ENCODE measurements around the gene TRAPPC3L.

The TRAPPC3L gene

GRCh38 chr6:116465246-116465645 lies 80.2 kb downstream of the TRAPPC3L start:
- Histone ChIP-seq H3K9ac (ENCODE audit: low read length) (no peak overlapping the region), H3K9me3 (ENCODE audit: control insufficient read depth, insufficient read depth, low read depth, low read length) (peaks cover 2% of the 10 kb centered on the region; the same call in 1 of the 2 replicates), H3K27me3 (ENCODE audit: control insufficient read depth, insufficient read depth, low read length) (peaks cover 44% of the 10 kb centered on the region), H3K4me3 (ENCODE audit: low read depth, low read length) (no peak overlapping the region), H3K4me1 (ENCODE audit: control insufficient read depth, insufficient read depth, low read length) (peaks cover 16% of the 10 kb centered on the region), H3K27ac (ENCODE audit: low read depth, low read length) (no peak overlapping the region), H3K36me3 (ENCODE audit: control insufficient read depth, insufficient read depth, low read length) (no peaks in the 10 kb centered on the region)

DNA sequence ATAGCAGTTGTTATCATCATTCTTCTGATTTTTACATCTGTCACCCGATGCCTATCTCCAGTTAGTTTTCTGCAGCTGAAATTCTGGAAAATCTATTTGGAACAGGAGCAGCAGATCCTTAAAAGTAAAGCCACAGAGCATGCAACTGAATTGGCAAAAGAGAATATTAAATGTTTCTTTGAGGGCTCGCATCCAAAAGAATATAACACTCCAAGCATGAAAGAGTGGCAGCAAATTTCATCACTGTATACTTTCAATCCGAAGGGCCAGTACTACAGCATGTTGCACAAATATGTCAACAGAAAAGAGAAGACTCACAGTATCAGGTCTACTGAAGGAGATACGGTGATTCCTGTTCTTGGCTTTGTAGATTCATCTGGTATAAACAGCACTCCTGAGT lies 82.2 kb downstream of the TRAPPC3L start:
- Histone ChIP-seq H3K9ac (ENCODE audit: low read length) (no peak overlapping the region), H3K4me1 (ENCODE audit: control insufficient read depth, insufficient read depth, low read length) (peaks cover 16% of the 10 kb centered on the region), H3K27me3 (ENCODE audit: control insufficient read depth, insufficient read depth, low read length) (peaks cover 62% of the 10 kb centered on the region), H3K4me3 (ENCODE audit: low read depth, low read length) (no peak overlapping the region), H3K27ac (ENCODE audit: low read depth, low read length) (no peak overlapping the region), H3K9me3 (ENCODE audit: control insufficient read depth, insufficient read depth, low read depth, low read length) (no peaks in the 10 kb centered on the region), H3K36me3 (ENCODE audit: control insufficient read depth, insufficient read depth, low read length) (no peaks in the 10 kb centered on the region)

DNA sequence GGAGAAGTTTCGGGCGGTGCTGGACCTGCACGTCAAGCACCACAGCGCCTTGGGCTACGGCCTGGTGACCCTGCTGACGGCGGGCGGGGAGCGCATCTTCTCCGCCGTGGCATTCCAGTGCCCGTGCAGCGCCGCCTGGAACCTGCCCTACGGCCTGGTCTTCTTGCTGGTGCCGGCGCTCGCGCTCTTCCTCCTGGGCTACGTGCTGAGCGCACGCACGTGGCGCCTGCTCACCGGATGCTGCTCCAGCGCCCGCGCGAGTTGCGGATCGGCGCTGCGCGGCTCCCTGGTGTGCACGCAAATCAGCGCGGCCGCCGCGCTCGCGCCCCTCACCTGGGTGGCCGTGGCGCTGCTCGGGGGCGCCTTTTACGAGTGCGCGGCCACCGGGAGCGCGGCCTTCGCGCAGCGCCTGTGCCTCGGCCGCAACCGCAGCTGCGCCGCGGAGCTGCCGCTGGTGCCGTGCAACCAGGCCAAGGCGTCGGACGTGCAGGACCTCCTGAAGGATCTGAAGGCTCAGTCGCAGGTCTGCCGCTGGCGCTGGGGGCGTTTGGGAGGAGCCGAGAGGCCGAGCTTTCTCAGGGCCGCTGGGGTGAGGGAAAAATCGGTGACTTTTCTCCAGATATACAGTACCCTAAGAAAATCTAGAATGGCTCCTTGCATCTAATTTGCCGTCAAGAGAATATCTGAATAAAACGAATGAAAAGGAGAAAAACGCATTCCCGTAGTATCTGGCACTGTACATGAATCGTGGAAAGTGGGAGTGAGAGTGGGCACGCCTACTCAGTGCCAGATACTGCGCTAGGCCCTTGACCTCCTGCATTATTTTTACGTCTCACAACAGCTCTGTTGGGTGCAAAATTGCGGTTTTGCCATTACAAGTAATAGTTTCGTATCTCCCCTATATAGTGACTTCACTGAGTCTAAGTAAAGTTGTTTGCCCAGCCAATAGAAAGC lies 83.3 kb downstream of the TRAPPC3L start:
- H3K4me1 ChIP-seq (ENCODE audit: control insufficient read depth, insufficient read depth, low read length), result peaks cover 16% of the 10 kb centered on the region
- peaks cover 62% of the 10 kb centered on the region for H3K27me3 ChIP-seq (ENCODE audit: control insufficient read depth, insufficient read depth, low read length)
- H3K4me3 ChIP-seq (ENCODE audit: low read depth, low read length), result peak overlapping the region; percentile 58
- H3K9me3 ChIP-seq (ENCODE audit: control insufficient read depth, insufficient read depth, low read depth, low read length), result no peaks in the 10 kb centered on the region
- H3K27ac ChIP-seq (ENCODE audit: low read depth, low read length), result no peak overlapping the region
- H3K9ac ChIP-seq (ENCODE audit: low read length), result peak overlapping the region; percentile 31
- H3K36me3 ChIP-seq (ENCODE audit: control insufficient read depth, insufficient read depth, low read length), result no peaks in the 10 kb centered on the region

DNA sequence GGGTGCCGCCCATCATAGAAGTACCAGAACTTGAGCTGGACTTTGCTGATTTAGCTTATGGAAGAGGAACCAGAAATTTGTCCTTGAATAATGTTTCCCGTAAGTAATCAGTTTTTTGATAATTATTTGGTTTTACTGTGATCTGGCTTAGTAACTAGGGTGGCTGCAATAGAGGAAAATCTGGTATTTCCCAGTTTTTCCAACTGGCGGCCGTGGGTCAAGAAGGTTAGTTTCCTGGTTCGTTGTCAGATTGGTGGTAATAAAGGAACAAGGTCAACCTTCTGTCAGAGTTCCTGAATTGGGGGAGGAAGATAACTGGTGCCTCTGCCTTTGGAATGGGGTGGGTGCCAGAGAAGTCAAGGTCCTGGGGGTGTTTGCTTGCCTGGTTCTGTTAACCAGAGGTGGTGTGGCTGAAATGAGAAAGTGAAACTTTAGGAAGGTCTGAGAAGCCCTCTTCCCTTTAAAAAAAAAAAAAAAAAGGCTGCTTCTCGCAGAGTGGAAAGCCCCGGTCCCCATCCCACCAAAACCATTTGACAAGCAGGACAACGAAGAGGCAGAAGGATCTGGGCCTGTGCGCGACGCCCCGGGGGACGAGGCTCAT lies 84.1 kb downstream of the TRAPPC3L start, which contains the start of gene CALHM6:
Gene CALHM6, plus strand, starts transcription at position 45 of the 601 bp plus-strand sequence. Its CDS starts 555 bp downstream, at position 600.
- Histone ChIP-seq H3K4me1 (ENCODE audit: control insufficient read depth, insufficient read depth, low read length) (peaks cover 16% of the 10 kb centered on the region), H3K36me3 (ENCODE audit: control insufficient read depth, insufficient read depth, low read length) (no peaks in the 10 kb centered on the region), H3K9me3 (ENCODE audit: control insufficient read depth, insufficient read depth, low read depth, low read length) (no peaks in the 10 kb centered on the region), H3K27me3 (ENCODE audit: control insufficient read depth, insufficient read depth, low read length) (peaks cover 62% of the 10 kb centered on the region), H3K9ac (ENCODE audit: low read length) (peak within 1 kb of the TSS; percentile 31), H3K4me3 (ENCODE audit: low read depth, low read length) (peak within 1 kb of the TSS; percentile 58), H3K27ac (ENCODE audit: low read depth, low read length) (no peak within 1 kb of the TSS)

DNA sequence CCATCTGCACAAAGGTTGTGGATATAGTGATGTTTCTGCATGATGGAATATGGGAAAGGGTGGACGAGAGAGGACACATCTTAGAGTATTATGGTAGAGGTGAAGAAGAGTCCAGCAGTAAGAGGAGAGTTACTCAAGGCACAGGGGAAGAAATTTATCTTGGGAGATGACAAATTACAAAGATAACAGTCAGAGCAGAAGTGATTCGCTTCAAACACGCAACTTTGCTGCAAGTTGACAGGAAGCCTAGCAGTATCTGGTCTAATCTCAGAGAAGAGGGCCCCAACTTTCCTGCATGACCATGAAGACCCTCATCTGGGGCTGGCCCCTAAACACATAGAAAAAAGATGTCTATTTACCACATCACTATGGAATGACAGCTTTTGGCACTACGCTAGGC lies 85.6 kb downstream of the TRAPPC3L start:
- no peaks in the 10 kb centered on the region for H3K36me3 ChIP-seq (ENCODE audit: control insufficient read depth, insufficient read depth, low read length)
- peaks cover 12% of the 10 kb centered on the region for H3K4me1 ChIP-seq (ENCODE audit: control insufficient read depth, insufficient read depth, low read length)
- no peak overlapping the region for H3K4me3 ChIP-seq (ENCODE audit: low read depth, low read length)
- H3K27me3 ChIP-seq (ENCODE audit: control insufficient read depth, insufficient read depth, low read length), result peaks cover 62% of the 10 kb centered on the region
- H3K9ac ChIP-seq (ENCODE audit: low read length), result no peak overlapping the region
- no peak overlapping the region for H3K27ac ChIP-seq (ENCODE audit: low read depth, low read length)
- H3K9me3 ChIP-seq (ENCODE audit: control insufficient read depth, insufficient read depth, low read depth, low read length), result no peaks in the 10 kb centered on the region

- peaks cover 7% of the 10 kb centered on the region; the same call in 1 of the 2 replicates for H3K4me1 ChIP-seq (ENCODE audit: control insufficient read depth, insufficient read depth, low read length)
- no peak overlapping the region for H3K9ac ChIP-seq (ENCODE audit: low read length)
- no peak overlapping the region for H3K27ac ChIP-seq (ENCODE audit: low read depth, low read length)
- H3K36me3 ChIP-seq (ENCODE audit: control insufficient read depth, insufficient read depth, low read length), result no peaks in the 10 kb centered on the region
- peaks cover 48% of the 10 kb centered on the region for H3K27me3 ChIP-seq (ENCODE audit: control insufficient read depth, insufficient read depth, low read length)
- H3K9me3 ChIP-seq (ENCODE audit: control insufficient read depth, insufficient read depth, low read depth, low read length), result no peaks in the 10 kb centered on the region
- no peak overlapping the region for H3K4me3 ChIP-seq (ENCODE audit: low read depth, low read length)
Measured at GRCh38 chr6:116458264-116458663, 87.2 kb downstream of the TRAPPC3L start.

DNA sequence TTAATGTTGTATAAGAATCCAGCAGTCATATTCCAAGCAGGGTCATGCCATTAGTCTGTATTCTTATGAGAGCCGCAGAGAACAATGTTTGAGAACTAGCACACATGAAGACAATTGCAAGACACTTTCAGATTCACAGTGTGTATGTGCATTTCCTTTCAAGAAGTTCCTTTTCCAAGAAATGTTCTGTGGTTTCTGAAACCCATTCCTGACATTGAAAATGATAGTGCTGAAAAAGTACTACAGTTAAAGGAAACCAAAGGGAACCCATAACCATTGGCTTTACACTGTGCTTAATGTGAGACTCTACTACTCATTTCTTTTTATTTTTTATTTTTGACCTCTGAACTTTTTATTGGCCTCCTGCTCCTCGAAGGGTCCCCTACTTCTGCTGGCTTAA lies 88.6 kb downstream of the TRAPPC3L start:
- Histone ChIP-seq H3K27ac (ENCODE audit: low read depth, low read length) (no peak overlapping the region), H3K9ac (ENCODE audit: low read length) (no peak overlapping the region), H3K27me3 (ENCODE audit: control insufficient read depth, insufficient read depth, low read length) (peaks cover 34% of the 10 kb centered on the region), H3K4me1 (ENCODE audit: control insufficient read depth, insufficient read depth, low read length) (0 out of 2 replicates have a peak, but pooled peaks cover 2% of the 10 kb centered on the region), H3K4me3 (ENCODE audit: low read depth, low read length) (no peak overlapping the region), H3K36me3 (ENCODE audit: control insufficient read depth, insufficient read depth, low read length) (no peaks in the 10 kb centered on the region), H3K9me3 (ENCODE audit: control insufficient read depth, insufficient read depth, low read depth, low read length) (no peaks in the 10 kb centered on the region)

- no peaks in the 10 kb centered on the region for H3K36me3 ChIP-seq (ENCODE audit: control insufficient read depth, insufficient read depth, low read length)
- H3K9ac ChIP-seq (ENCODE audit: low read length), result no peak overlapping the region
- H3K4me3 ChIP-seq (ENCODE audit: low read depth, low read length), result no peak overlapping the region
- H3K4me1 ChIP-seq (ENCODE audit: control insufficient read depth, insufficient read depth, low read length), result no peaks in the 10 kb centered on the region
- H3K9me3 ChIP-seq (ENCODE audit: control insufficient read depth, insufficient read depth, low read depth, low read length), result no peaks in the 10 kb centered on the region
- H3K27me3 ChIP-seq (ENCODE audit: control insufficient read depth, insufficient read depth, low read length), result peaks cover 26% of the 10 kb centered on the region
- H3K27ac ChIP-seq (ENCODE audit: low read depth, low read length), result no peak overlapping the region
Measured at GRCh38 chr6:116456106-116456505, 89.4 kb downstream of the TRAPPC3L start.

- Histone ChIP-seq H3K27me3 (ENCODE audit: control insufficient read depth, insufficient read depth, low read length) (no peaks in the 10 kb centered on the region), H3K27ac (ENCODE audit: low read depth, low read length) (no peak overlapping the region), H3K4me3 (ENCODE audit: low read depth, low read length) (no peak overlapping the region), H3K4me1 (ENCODE audit: control insufficient read depth, insufficient read depth, low read length) (no peaks in the 10 kb centered on the region), H3K36me3 (ENCODE audit: control insufficient read depth, insufficient read depth, low read length) (no peaks in the 10 kb centered on the region), H3K9ac (ENCODE audit: low read length) (no peak overlapping the region), H3K9me3 (ENCODE audit: control insufficient read depth, insufficient read depth, low read depth, low read length) (no peaks in the 10 kb centered on the region)
Measured at GRCh38 chr6:116452531-116452930, 93.0 kb downstream of the TRAPPC3L start.

DNA sequence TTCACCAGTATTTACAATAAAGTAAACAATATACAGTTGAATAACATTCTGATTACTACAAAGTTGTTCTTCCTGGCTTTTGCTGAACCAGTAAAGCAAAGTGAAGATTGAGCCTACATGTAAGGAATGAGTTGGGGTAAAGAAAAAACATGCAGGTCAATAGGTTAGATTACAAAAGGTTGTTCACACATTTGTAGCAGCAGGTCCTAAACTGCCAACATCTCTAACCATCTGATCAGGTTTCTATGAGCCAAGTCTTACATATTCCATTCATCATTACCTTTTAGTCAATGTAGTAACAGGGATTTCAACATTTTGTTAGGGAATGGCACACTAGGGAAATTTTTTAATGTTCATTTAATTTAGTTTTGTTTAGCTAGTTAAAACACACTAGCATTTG lies 93.6 kb downstream of the TRAPPC3L start:
- Histone ChIP-seq H3K9me3 (ENCODE audit: control insufficient read depth, insufficient read depth, low read depth, low read length) (no peaks in the 10 kb centered on the region), H3K4me3 (ENCODE audit: low read depth, low read length) (no peak overlapping the region), H3K4me1 (ENCODE audit: control insufficient read depth, insufficient read depth, low read length) (no peaks in the 10 kb centered on the region), H3K9ac (ENCODE audit: low read length) (no peak overlapping the region), H3K27ac (ENCODE audit: low read depth, low read length) (no peak overlapping the region), H3K27me3 (ENCODE audit: control insufficient read depth, insufficient read depth, low read length) (no peaks in the 10 kb centered on the region), H3K36me3 (ENCODE audit: control insufficient read depth, insufficient read depth, low read length) (no peaks in the 10 kb centered on the region)
